Right kidney (tissue), 1 donor: Measurements from ENCODE around the gene JAML.

ENCODE experiments used
- DNase-seq: peaks from one replicate; pipeline ENCODE4 v3.0.0-alpha.2; 2016

JAML gene

GRCh38 chr11:118145285-118146227 lies 79.3 kb downstream of the JAML start:
- DNase-seq: peak; percentile 89

GRCh38 chr11:118144301-118145268 lies 80.2 kb downstream of the JAML start:
- no peak for DNase-seq
